H9 (cell line): Measurements from ENCODE around the gene SERPINB4. TPM values are rescaled to one million over a fixed set of nuclear protein-coding genes. Genes with fewer than 3 reads are reported as not detected.

ENCODE experiments used
- DNase-seq: peaks from one replicate; pipeline ENCODE4 v3.0.0-alpha.2; 2017
- H2AFZ ChIP-seq: one replicate; pipeline ENCODE4 v1.6.1; 2013; ENCODE audit warnings: mild to moderate bottlenecking, low read length, control low read depth, moderate library complexity
- H2AK5ac ChIP-seq: 2 replicates; pipeline ENCODE4 v1.6.1; 2013; ENCODE audit warnings: low read length, control low read depth, mixed read lengths; ENCODE audit not compliant: insufficient read length
- H2BK120ac ChIP-seq: one replicate; pipeline ENCODE4 v1.6.1; 2013; ENCODE audit warnings: low read depth, mild to moderate bottlenecking, low read length, control low read depth, inconsistent platforms; ENCODE audit not compliant: poor library complexity, severe bottlenecking
- H2BK12ac ChIP-seq: 2 replicates; pipeline ENCODE4 v1.6.1; 2013; ENCODE audit warnings: low read length, control low read depth, mixed read lengths, low read depth; ENCODE audit not compliant: insufficient read length
- H2BK15ac ChIP-seq: 2 replicates; pipeline ENCODE4 v1.6.1; 2013; ENCODE audit warnings: low read depth, low read length, control low read depth
- H2BK20ac ChIP-seq: one replicate; pipeline ENCODE4 v1.6.1; 2013; ENCODE audit warnings: low read depth, mild to moderate bottlenecking, low read length, control low read depth, inconsistent platforms; ENCODE audit not compliant: poor library complexity, severe bottlenecking
- H2BK5ac ChIP-seq: 2 replicates; pipeline ENCODE4 v1.6.1; 2013; ENCODE audit warnings: low read length, control low read depth, mixed read lengths; ENCODE audit not compliant: insufficient read length
- H3K14ac ChIP-seq: 2 replicates; pipeline ENCODE4 v1.6.1; 2013; ENCODE audit warnings: low read length, control low read depth; ENCODE audit not compliant: insufficient read depth
- H3K18ac ChIP-seq: 2 replicates; pipeline ENCODE4 v1.6.1; 2013; ENCODE audit warnings: low read depth, mild to moderate bottlenecking, mixed read lengths, low read length, control low read depth; ENCODE audit not compliant: insufficient read length
- H3K23ac ChIP-seq: 2 replicates; pipeline ENCODE4 v1.6.1; 2013; ENCODE audit warnings: low read length, control low read depth, mixed read lengths, low read depth; ENCODE audit not compliant: insufficient read length
- H3K23me2 ChIP-seq: 2 replicates; pipeline ENCODE4 v1.6.1; 2013; ENCODE audit warnings: low read depth, mild to moderate bottlenecking, mixed read lengths, low read length, control low read depth; ENCODE audit not compliant: insufficient read length, poor library complexity, severe bottlenecking
- H3K27ac ChIP-seq: 2 replicates; pipeline ENCODE4 v1.5.1; 2013; ENCODE audit warnings: low read length, control low read depth, mixed read lengths, low read depth; ENCODE audit not compliant: insufficient read length
- H3K27me3 ChIP-seq: 2 replicates; pipeline ENCODE4 v1.6.1; 2013; ENCODE audit warnings: low read length, control low read depth, inconsistent platforms; ENCODE audit not compliant: insufficient read depth
- H3K4ac ChIP-seq: 2 replicates; pipeline ENCODE4 v1.6.1; 2013; ENCODE audit warnings: low read depth, mild to moderate bottlenecking, control low read depth, inconsistent platforms, low read length, moderate library complexity
- H3K4me1 ChIP-seq: 2 replicates; pipeline ENCODE4 v1.6.1; 2013; ENCODE audit warnings: low read length, control low read depth, inconsistent platforms; ENCODE audit not compliant: insufficient read depth
- H3K4me2 ChIP-seq: 2 replicates; pipeline ENCODE4 v1.6.1; 2013; ENCODE audit warnings: low read length, control low read depth, mixed read lengths; ENCODE audit not compliant: insufficient read length, insufficient read depth
- H3K56ac ChIP-seq: 2 replicates; pipeline ENCODE4 v1.6.1; 2013; ENCODE audit warnings: low read depth, mild to moderate bottlenecking, mixed read lengths, low read length, control low read depth; ENCODE audit not compliant: insufficient read length
- H3K79me1 ChIP-seq: 2 replicates; pipeline ENCODE4 v1.6.1; 2013; ENCODE audit warnings: low read depth, mild to moderate bottlenecking, moderate library complexity, low read length, control low read depth, inconsistent platforms; ENCODE audit not compliant: insufficient read depth, poor library complexity, severe bottlenecking
- H3K79me2 ChIP-seq: 2 replicates; pipeline ENCODE4 v1.6.1; 2013; ENCODE audit warnings: low read length, control low read depth, inconsistent platforms; ENCODE audit not compliant: insufficient read depth
- H3K9ac ChIP-seq: 2 replicates; pipeline ENCODE4 v1.6.1; 2013; ENCODE audit warnings: low read length, control low read depth, mixed read lengths; ENCODE audit not compliant: insufficient read length; ENCODE audit errors: extremely low read depth
- H3K9me3 ChIP-seq: one replicate; pipeline ENCODE4 v1.6.1; 2013; ENCODE audit warnings: low read depth, low read length, inconsistent platforms; ENCODE audit not compliant: control insufficient read depth
- H3T11ph ChIP-seq: one replicate; pipeline ENCODE4 v1.6.1; 2013; ENCODE audit warnings: mild to moderate bottlenecking, low read length, control low read depth, inconsistent platforms
- H4K20me1 ChIP-seq: one replicate; pipeline ENCODE4 v1.6.1; 2013; ENCODE audit not compliant: control insufficient read depth, insufficient read length, insufficient read depth
- H4K5ac ChIP-seq: 2 replicates; pipeline ENCODE4 v1.6.1; 2013; ENCODE audit warnings: low read depth, mild to moderate bottlenecking, mixed read lengths, low read length, control low read depth; ENCODE audit not compliant: insufficient read length
- H4K8ac ChIP-seq: replicated peaks from 2 replicates; pipeline ENCODE4 v1.6.1; 2013; ENCODE audit warnings: low read length, control low read depth, mixed read lengths, low read depth; ENCODE audit not compliant: insufficient read length
- H4K91ac ChIP-seq: 2 replicates; pipeline ENCODE4 v1.6.1; 2013; ENCODE audit warnings: low read depth, mild to moderate bottlenecking, moderate library complexity, mixed read lengths, low read length, control low read depth; ENCODE audit not compliant: insufficient read length
- H3K27ac Mint-ChIP-seq, 3 experiments: 2 replicates in 2 of 3; 3 replicates in 1 of 3; pipeline ENCODE4 v1.8.0; 2020 to 2021; ENCODE audit warnings: mixed read lengths in 3 of 3, mild to moderate bottlenecking in 1 of 3, moderate library complexity in 1 of 3
- H3K27me3 Mint-ChIP-seq: 2 replicates; pipeline ENCODE4 v1.8.0; 2021; ENCODE audit warnings: low read depth, mild to moderate bottlenecking, moderate library complexity, mixed read lengths
- H3K36me3 Mint-ChIP-seq, 3 experiments: 2 replicates in 2 of 3; 3 replicates in 1 of 3; pipeline ENCODE4 v1.8.0; 2020 to 2021; ENCODE audit warnings: low read depth in 3 of 3, mixed read lengths in 3 of 3; ENCODE audit not compliant: insufficient read depth in 1 of 3
- H3K4me1 Mint-ChIP-seq, 2 experiments: 2 replicates each; pipeline ENCODE4 v1.8.0; 2020; ENCODE audit warnings: mixed read lengths in 2 of 2
- H3K4me3 Mint-ChIP-seq, 2 experiments: 2 replicates in 1 of 2; 3 replicates in 1 of 2; pipeline ENCODE4 v1.8.0; 2020 to 2021; ENCODE audit warnings: mild to moderate bottlenecking in 2 of 2, mixed read lengths in 2 of 2, moderate library complexity in 1 of 2
- H3K9me3 Mint-ChIP-seq, 2 experiments: 2 replicates in 1 of 2; 3 replicates in 1 of 2; pipeline ENCODE4 v1.8.0; 2020; ENCODE audit warnings: mild to moderate bottlenecking in 2 of 2, mixed read lengths in 2 of 2, moderate library complexity in 1 of 2
- CTCF ChIP-seq: fragments of 200-600 bp; sonication (generic); conservative IDR thresholded peaks from 3 replicates; pipeline ENCODE4 v1.8.0; 2021; ENCODE audit warnings: antibody characterized with exemption, mild to moderate bottlenecking
- WGBS: extraction: QIAGEN DNeasy Blood & Tissue Kit; methylation state at CpG from one replicate; pipeline ENCODE4 v1.1.7; 2013; ENCODE audit warnings: missing lambda C conversion rate, low lambda C conversion rate, mixed read lengths; ENCODE audit not compliant: insufficient read length; ENCODE audit errors: extremely low coverage; 5-methylcytosine and 5-hydroxymethylcytosine counted together
- total RNA-seq: library from RNA; stranded (reverse); gene quantifications from 2 replicates; pipeline ENCODE4 v1.2.1, GENCODE V29; 2021

The SERPINB4 gene
- total RNA-seq, 1 experiment from 2014 or later, result 4.1 TPM

- Mint-ChIP-seq H3K27ac (no peak overlapping the region), H3K36me3 (peaks cover 4 to 35% (median 6%) of the 10 kb centered on the region in 3 experiments), H3K4me3 (no peak overlapping the region), H3K4me1 (peaks cover 4 to 5% of the 10 kb centered on the region in 2 experiments), H3K27me3 (no peaks in the 10 kb centered on the region; the same call in 1 of the 2 replicates), H3K9me3 (peaks cover 15 to 26% of the 10 kb centered on the region in 2 experiments)
- H3K23me2 ChIP-seq, result no peaks in the 10 kb centered on the region
- H3K9ac ChIP-seq, result no peak overlapping the region
- H4K91ac ChIP-seq, result no peak overlapping the region
- H3K4me1 ChIP-seq, result peaks cover 2% of the 10 kb centered on the region; the same call in 1 of the 2 replicates
- no peak overlapping the region for H3K56ac ChIP-seq
- no peak overlapping the region for H3K27ac ChIP-seq
- H3K4me2 ChIP-seq, result no peak overlapping the region
- no peak overlapping the region for H2BK5ac ChIP-seq
- no peak overlapping the region for H4K8ac ChIP-seq
- no peak overlapping the region for H3T11ph ChIP-seq
- H3K14ac ChIP-seq, result no peak overlapping the region
- H2BK15ac ChIP-seq, result no peak overlapping the region
- no peak overlapping the region for H2BK12ac ChIP-seq
- no peaks in the 10 kb centered on the region for H3K9me3 ChIP-seq
- H4K20me1 ChIP-seq, result no peaks in the 10 kb centered on the region
- WGBS, result no CpG with 5 or more reads among the region's 2 CpGs
- H3K79me2 ChIP-seq, result no peaks in the 10 kb centered on the region
- no peaks in the 10 kb centered on the region for H3K27me3 ChIP-seq
- DNase-seq, result no peak
- TF ChIP-seq CTCF, result no peak
- H2AFZ ChIP-seq, result no peak overlapping the region
- H4K5ac ChIP-seq, result no peak overlapping the region
- no peak overlapping the region for H2BK20ac ChIP-seq
- H3K4ac ChIP-seq, result no peak overlapping the region
- no peak overlapping the region for H3K18ac ChIP-seq
- no peak overlapping the region for H3K23ac ChIP-seq
- no peak overlapping the region for H2BK120ac ChIP-seq
- H2AK5ac ChIP-seq, result no peak overlapping the region
- H3K79me1 ChIP-seq, result no peaks in the 10 kb centered on the region
These were observed 45.0 kb upstream of the SERPINB4 start for GRCh38 chr18:63689064-63689463.
